ENCODE measurements around the gene CBFA2T3.

DNA sequence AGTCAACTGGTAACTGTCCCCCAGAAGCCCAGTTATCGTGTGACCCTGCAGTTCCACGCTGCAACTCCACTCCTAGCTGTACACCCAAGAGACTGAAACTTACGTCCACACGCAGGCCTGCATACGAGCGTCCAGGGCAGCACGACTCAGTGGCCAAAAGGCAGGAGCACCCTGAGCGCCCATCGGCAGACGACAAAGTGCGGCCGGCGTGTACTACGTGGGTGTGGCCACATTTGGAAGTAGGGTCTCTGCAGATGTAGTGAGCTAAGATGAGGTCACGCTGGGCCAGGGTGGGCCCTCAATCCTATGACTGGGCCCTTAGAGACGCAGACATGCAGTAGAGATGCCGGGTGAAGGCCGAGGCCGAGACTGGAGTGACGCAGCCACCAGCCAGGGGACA lies 133.8 kb downstream of the CBFA2T3 start:
- TF ChIP-seq POLR2A (IDR thresholded peaks at IDR 0.05) = no peak
- TF ChIP-seq, protein P1, sequence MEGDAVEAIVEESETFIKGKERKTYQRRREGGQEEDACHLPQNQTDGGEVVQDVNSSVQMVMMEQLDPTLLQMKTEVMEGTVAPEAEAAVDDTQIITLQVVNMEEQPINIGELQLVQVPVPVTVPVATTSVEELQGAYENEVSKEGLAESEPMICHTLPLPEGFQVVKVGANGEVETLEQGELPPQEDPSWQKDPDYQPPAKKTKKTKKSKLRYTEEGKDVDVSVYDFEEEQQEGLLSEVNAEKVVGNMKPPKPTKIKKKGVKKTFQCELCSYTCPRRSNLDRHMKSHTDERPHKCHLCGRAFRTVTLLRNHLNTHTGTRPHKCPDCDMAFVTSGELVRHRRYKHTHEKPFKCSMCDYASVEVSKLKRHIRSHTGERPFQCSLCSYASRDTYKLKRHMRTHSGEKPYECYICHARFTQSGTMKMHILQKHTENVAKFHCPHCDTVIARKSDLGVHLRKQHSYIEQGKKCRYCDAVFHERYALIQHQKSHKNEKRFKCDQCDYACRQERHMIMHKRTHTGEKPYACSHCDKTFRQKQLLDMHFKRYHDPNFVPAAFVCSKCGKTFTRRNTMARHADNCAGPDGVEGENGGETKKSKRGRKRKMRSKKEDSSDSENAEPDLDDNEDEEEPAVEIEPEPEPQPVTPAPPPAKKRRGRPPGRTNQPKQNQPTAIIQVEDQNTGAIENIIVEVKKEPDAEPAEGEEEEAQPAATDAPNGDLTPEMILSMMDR (IDR thresholded peaks at IDR 0.05) = no peak

Measured in gastroesophageal sphincter (tissue), 3 donors.